ENCODE measurements around the gene USH1G.

DNA sequence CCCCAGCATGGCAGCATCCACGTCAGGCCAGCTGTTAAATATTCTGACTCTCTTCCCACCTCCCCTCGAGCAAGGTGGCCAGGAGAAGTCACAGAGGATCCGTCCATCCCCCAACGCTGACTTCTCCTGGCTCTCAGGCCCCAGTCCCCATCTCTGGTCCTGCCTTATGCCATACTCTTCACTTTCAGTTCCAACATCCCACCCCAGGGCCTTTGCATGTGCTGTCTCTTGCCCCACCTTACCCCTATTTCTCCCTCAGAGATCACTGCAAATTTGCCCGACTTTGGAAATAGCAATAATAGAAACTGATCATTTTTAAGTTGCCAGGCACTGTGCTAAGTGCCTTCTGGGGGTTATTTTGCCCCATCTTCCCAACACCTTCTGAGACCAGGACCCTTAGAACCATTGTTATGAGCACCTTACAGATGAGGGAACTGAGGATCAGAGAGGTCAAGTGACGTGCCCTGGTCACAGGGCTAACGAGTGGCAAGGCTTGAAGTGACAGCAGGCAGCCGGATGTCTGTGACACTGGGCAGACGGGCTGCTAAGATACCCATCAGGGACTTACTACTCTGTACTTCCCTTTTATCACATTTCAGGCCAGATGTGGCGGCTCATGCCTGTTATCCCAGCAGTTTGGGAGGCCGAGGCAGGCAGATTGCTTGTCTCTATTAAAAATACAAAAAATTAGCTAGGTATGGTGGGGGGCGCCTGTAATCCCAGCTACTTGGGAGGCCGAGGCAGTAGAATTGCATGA is 31.8 kb upstream of the USH1G start:
- no peak for TF ChIP-seq CBFB (CRISPR knock-in tag; IDR thresholded peaks at IDR 0.05)
- no peak for TF ChIP-seq PHF20 (CRISPR knock-in tag; IDR thresholded peaks at IDR 0.05)
- TF ChIP-seq ZNF207 (IDR thresholded peaks at IDR 0.05; ENCODE audit: borderline replicate concordance) = no peak
- TF ChIP-seq SKIL (CRISPR knock-in tag; IDR thresholded peaks at IDR 0.05; ENCODE audit: borderline replicate concordance) = no peak
- TF ChIP-seq RNF2 (conservative IDR thresholded peaks at IDR 0.05; ENCODE audit: low read depth) = no peak
- TF ChIP-seq, protein P1, sequence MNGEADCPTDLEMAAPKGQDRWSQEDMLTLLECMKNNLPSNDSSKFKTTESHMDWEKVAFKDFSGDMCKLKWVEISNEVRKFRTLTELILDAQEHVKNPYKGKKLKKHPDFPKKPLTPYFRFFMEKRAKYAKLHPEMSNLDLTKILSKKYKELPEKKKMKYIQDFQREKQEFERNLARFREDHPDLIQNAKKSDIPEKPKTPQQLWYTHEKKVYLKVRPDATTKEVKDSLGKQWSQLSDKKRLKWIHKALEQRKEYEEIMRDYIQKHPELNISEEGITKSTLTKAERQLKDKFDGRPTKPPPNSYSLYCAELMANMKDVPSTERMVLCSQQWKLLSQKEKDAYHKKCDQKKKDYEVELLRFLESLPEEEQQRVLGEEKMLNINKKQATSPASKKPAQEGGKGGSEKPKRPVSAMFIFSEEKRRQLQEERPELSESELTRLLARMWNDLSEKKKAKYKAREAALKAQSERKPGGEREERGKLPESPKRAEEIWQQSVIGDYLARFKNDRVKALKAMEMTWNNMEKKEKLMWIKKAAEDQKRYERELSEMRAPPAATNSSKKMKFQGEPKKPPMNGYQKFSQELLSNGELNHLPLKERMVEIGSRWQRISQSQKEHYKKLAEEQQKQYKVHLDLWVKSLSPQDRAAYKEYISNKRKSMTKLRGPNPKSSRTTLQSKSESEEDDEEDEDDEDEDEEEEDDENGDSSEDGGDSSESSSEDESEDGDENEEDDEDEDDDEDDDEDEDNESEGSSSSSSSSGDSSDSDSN (CRISPR knock-in tag; IDR thresholded peaks at IDR 0.05) = no peak

All from HepG2 (cell line).